Keratinocyte (primary cell): Measurements from ENCODE around the gene CCER1.
A peak's percentile ranks its signal among the peaks of the same experiment; 100 is the strongest.

Experiments used
- EZH2 ChIP-seq: IDR thresholded peaks from one replicate; pipeline ENCODE4 v1.6.1; 2012; ENCODE audit warnings: inconsistent platforms, mild to moderate bottlenecking, low read length, moderate library complexity
- TF ChIP-seq, protein P1 (sequence below), 3 experiments: IDR thresholded peaks in 1 of 3; conservative IDR thresholded peaks in 1 of 3; optimal IDR thresholded peaks in 1 of 3; 2 replicates in 2 of 3; 3 replicates in 1 of 3; pipeline versions ENCODE3 to v1.5.1; 2011; ENCODE audit warnings: low read length in 3 of 3, mild to moderate bottlenecking in 3 of 3, moderate library complexity in 2 of 3, control low read depth in 1 of 3, inconsistent platforms in 1 of 3; ENCODE audit not compliant: insufficient read depth in 2 of 3; ENCODE audit errors: extremely low read depth in 1 of 3

DNA sequence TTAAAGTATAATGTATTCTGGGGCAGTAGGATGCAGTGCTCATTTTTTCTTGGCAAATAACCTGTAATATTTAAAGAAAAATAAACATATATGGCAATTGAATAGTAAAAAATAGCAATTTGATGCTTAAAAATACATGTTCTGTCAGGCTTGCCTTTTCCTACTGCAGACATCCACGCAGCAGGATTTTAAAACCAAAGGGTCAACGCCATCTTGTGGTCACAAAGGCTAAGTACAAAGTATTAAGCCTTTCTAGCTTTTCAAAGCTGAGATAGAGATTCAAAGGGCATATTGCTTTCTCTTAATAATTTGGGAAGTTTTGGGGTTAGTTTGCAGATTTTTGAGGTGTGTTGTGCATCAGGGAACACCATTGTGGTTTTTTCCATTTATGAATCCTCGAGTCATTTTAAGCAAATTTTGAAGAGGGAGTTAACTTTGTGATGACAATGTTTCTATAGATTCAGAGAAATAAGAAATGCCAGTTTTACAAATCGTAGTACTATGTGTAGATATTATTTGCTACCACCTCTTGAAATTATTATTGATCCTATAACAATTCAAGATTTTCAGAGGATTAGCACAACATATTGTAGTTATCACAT, 4.7 kb upstream of the CCER1 start:
- TF ChIP-seq, protein P1, sequence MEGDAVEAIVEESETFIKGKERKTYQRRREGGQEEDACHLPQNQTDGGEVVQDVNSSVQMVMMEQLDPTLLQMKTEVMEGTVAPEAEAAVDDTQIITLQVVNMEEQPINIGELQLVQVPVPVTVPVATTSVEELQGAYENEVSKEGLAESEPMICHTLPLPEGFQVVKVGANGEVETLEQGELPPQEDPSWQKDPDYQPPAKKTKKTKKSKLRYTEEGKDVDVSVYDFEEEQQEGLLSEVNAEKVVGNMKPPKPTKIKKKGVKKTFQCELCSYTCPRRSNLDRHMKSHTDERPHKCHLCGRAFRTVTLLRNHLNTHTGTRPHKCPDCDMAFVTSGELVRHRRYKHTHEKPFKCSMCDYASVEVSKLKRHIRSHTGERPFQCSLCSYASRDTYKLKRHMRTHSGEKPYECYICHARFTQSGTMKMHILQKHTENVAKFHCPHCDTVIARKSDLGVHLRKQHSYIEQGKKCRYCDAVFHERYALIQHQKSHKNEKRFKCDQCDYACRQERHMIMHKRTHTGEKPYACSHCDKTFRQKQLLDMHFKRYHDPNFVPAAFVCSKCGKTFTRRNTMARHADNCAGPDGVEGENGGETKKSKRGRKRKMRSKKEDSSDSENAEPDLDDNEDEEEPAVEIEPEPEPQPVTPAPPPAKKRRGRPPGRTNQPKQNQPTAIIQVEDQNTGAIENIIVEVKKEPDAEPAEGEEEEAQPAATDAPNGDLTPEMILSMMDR (optimal IDR thresholded peaks at IDR 0.05 in 1 of 3, IDR thresholded peaks at IDR 0.05 in 1 of 3, conservative IDR thresholded peaks at IDR 0.05 in 1 of 3; ENCODE audit: extremely low read depth in 1 of 3, insufficient read depth in 2 of 3, low read length in 3 of 3) = peak; percentile 61 to 68 (median 62)
- TF ChIP-seq EZH2 = no peak
